ENCODE measurements around the gene GFPT1. TPM values are rescaled to one million over a fixed set of nuclear protein-coding genes. Genes with fewer than 3 reads are reported as not detected.

GFPT1 gene
- total RNA-seq, 2 donors from 2014 or later, result 45.6 to 53.1 TPM

GRCh38 chr2:69400121-69400520 lies 13.1 kb upstream of the GFPT1 start:
- no peak overlapping the region for H3K27ac ChIP-seq
- H3K4me1 ChIP-seq (ENCODE audit: control insufficient read depth in 1 of 2, low read depth in 2 of 2), result peaks cover 0 to 18% of the 10 kb centered on the region in 2 donors
- DNase-seq (ENCODE audit: low spot score) (no peak), ATAC-seq (ENCODE audit: insufficient number of reproducible peaks, low FRiP score, low read depth) (no peak)
- peaks cover 35% of the 10 kb centered on the region for H3K36me3 ChIP-seq
- no peak overlapping the region for H3K4me3 ChIP-seq
- H3K9me3 ChIP-seq, result no peaks in the 10 kb centered on the region
- no peaks in the 10 kb centered on the region for H3K27me3 ChIP-seq (replicated peaks; ENCODE audit: insufficient read depth)
- TF ChIP-seq CTCF (IDR thresholded peaks at IDR 0.05), result no peak

- DNase-seq (ENCODE audit: low spot score) (no peak), ATAC-seq (ENCODE audit: insufficient number of reproducible peaks, low FRiP score, low read depth) (no peak)
- H3K4me1 ChIP-seq (ENCODE audit: control insufficient read depth in 1 of 2, low read depth in 2 of 2), result peaks cover 0 to 19% of the 10 kb centered on the region in 2 donors
- H3K27ac ChIP-seq, result no peak overlapping the region
- no peaks in the 10 kb centered on the region for H3K27me3 ChIP-seq (replicated peaks; ENCODE audit: insufficient read depth)
- TF ChIP-seq CTCF (IDR thresholded peaks at IDR 0.05), result no peak
- H3K36me3 ChIP-seq, result peaks cover 25% of the 10 kb centered on the region
- H3K9me3 ChIP-seq, result no peaks in the 10 kb centered on the region
- no peak overlapping the region for H3K4me3 ChIP-seq
Measured at GRCh38 chr2:69397234-69397633, 10.2 kb upstream of the GFPT1 start.

GRCh38 chr2:69395866-69396265 lies 8.8 kb upstream of the GFPT1 start:
- H3K36me3 ChIP-seq, result peaks cover 25% of the 10 kb centered on the region
- no peak overlapping the region for H3K27ac ChIP-seq
- H3K4me3 ChIP-seq, result no peak overlapping the region
- H3K4me1 ChIP-seq (ENCODE audit: control insufficient read depth in 1 of 2, low read depth in 2 of 2), result peaks cover 0 to 19% of the 10 kb centered on the region in 2 donors
- TF ChIP-seq CTCF (IDR thresholded peaks at IDR 0.05), result no peak
- DNase-seq (ENCODE audit: low spot score), result no peak
- H3K9me3 ChIP-seq, result no peaks in the 10 kb centered on the region
- peak; percentile 57 for ATAC-seq (ENCODE audit: insufficient number of reproducible peaks, low FRiP score, low read depth)
- no peaks in the 10 kb centered on the region for H3K27me3 ChIP-seq (replicated peaks; ENCODE audit: insufficient read depth)

GRCh38 chr2:69393963-69394362 lies 6.9 kb upstream of the GFPT1 start:
- H3K4me3 ChIP-seq, result no peak overlapping the region
- ATAC-seq (ENCODE audit: insufficient number of reproducible peaks, low FRiP score, low read depth), result no peak

GRCh38 chr2:69390471-69390870 lies 3.4 kb upstream of the GFPT1 start:
- H3K27ac ChIP-seq, result no peak overlapping the region
- H3K36me3 ChIP-seq, result peaks cover 6% of the 10 kb centered on the region
- no peak overlapping the region for H3K4me3 ChIP-seq
- DNase-seq (ENCODE audit: low spot score) (no peak), ATAC-seq (ENCODE audit: insufficient number of reproducible peaks, low FRiP score, low read depth) (no peak)
- H3K4me1 ChIP-seq (ENCODE audit: control insufficient read depth in 1 of 2, low read depth in 2 of 2), result peaks cover 0 to 14% of the 10 kb centered on the region in 2 donors
- H3K9me3 ChIP-seq, result no peaks in the 10 kb centered on the region
- no peaks in the 10 kb centered on the region for H3K27me3 ChIP-seq (replicated peaks; ENCODE audit: insufficient read depth)
- TF ChIP-seq CTCF (IDR thresholded peaks at IDR 0.05), result no peak

More at GRCh38 chr2:69393963-69394362, 6.9 kb upstream of the GFPT1 start:
- Histone ChIP-seq H3K36me3 (peaks cover 13% of the 10 kb centered on the region), H3K27ac (no peak overlapping the region), H3K9me3 (no peaks in the 10 kb centered on the region), H3K4me1 (ENCODE audit: control insufficient read depth in 1 of 2, low read depth in 2 of 2) (peaks cover 0 to 19% of the 10 kb centered on the region in 2 donors), H3K27me3 (replicated peaks; ENCODE audit: insufficient read depth) (no peaks in the 10 kb centered on the region)
- no peak for DNase-seq (ENCODE audit: low spot score)
- TF ChIP-seq CTCF (IDR thresholded peaks at IDR 0.05), result no peak
